GM18858 (cell line): ENCODE measurements around the gene REV3L.
"Not testable (repeated sequence)": the region's sequence is repeated elsewhere in the genome, so short reads cannot be mapped to it uniquely, and the experiment has no call there.

ENCODE experiments used
- ATAC-seq: cut with Tn5 transposase; IDR thresholded peaks from one replicate; pipeline ENCODE4 v1.9.1; 2021; ENCODE audit not compliant: unreplicated experiment

The REV3L gene

GRCh38 chr6:111494951-111495635, 12.1 kb upstream of the REV3L start:
- no peak for ATAC-seq

- ATAC-seq = no peak
These were observed 9.5 kb upstream of the REV3L start for GRCh38 chr6:111492499-111492898.

GRCh38 chr6:111490067-111490466, 7.0 kb upstream of the REV3L start:
- ATAC-seq = no peak

- ATAC-seq = peak; percentile 45
These were observed 4.6 kb upstream of the REV3L start for GRCh38 chr6:111487661-111488060.

- no peak for ATAC-seq
These were observed 3.9 kb upstream of the REV3L start for GRCh38 chr6:111486921-111487320.

GRCh38 chr6:111486475-111486874, 3.5 kb upstream of the REV3L start:
- ATAC-seq = no peak

GRCh38 chr6:111485342-111485741, 2.3 kb upstream of the REV3L start:
- no peak for ATAC-seq

- no peak for ATAC-seq
These were observed 1.6 kb upstream of the REV3L start for GRCh38 chr6:111484633-111484930.

GRCh38 chr6:111483736-111484632, 966 bp upstream of the REV3L start:
- ATAC-seq = peak; percentile 25

GRCh38 chr6:111482188-111482958, 645 bp downstream of the REV3L start:
- ATAC-seq = no peak

GRCh38 chr6:111481836-111482187, 1.2 kb downstream of the REV3L start:
- no peak for ATAC-seq

- ATAC-seq = no peak
These were observed 1.8 kb downstream of the REV3L start for GRCh38 chr6:111480988-111481822.

- peak; percentile 20 for ATAC-seq
These were observed 4.3 kb downstream of the REV3L start for GRCh38 chr6:111478749-111479148.

- ATAC-seq = no peak
These were observed 4.9 kb downstream of the REV3L start for GRCh38 chr6:111478064-111478476.

- ATAC-seq = peak; percentile 40
These were observed 5.5 kb downstream of the REV3L start for GRCh38 chr6:111477481-111477938.

GRCh38 chr6:111476061-111476460, 7.0 kb downstream of the REV3L start:
- ATAC-seq = not testable (repeated sequence)

- ATAC-seq = no peak
These were observed 8.2 kb downstream of the REV3L start for GRCh38 chr6:111474771-111475170.

GRCh38 chr6:111474106-111474505, 8.9 kb downstream of the REV3L start:
- ATAC-seq = no peak

GRCh38 chr6:111472933-111473435, 10.0 kb downstream of the REV3L start:
- ATAC-seq = no peak

GRCh38 chr6:111471958-111472357, 11.1 kb downstream of the REV3L start:
- ATAC-seq = no peak

GRCh38 chr6:111471533-111471932, 11.5 kb downstream of the REV3L start:
- no peak for ATAC-seq
